Lung (tissue), 12 donors: ENCODE data around the gene ROR1. TPM values are rescaled to one million over a fixed set of nuclear protein-coding genes. Genes with fewer than 3 reads are reported as not detected.
A peak's percentile ranks its signal among the peaks of the same experiment; 100 is the strongest.

Experiments used
- ATAC-seq: fragments of 200-7000 bp; cut with Tn5 transposase; one replicate; pipeline ENCODE4 v1.9.1; 2020; ENCODE audit warnings: moderate number of reproducible peaks; ENCODE audit not compliant: insufficient read depth, low FRiP score
- DNase-seq, 3 donors: peaks; one replicate each; pipeline ENCODE4 v3.0.0-alpha.2; 2013 to 2017
- H3K27ac ChIP-seq, 2 donors: one replicate each; pipeline ENCODE4 v1.5.1; 2013; ENCODE audit warnings: mild to moderate bottlenecking in 2 of 2, moderate library complexity in 2 of 2, control low read depth in 1 of 2, inconsistent platforms in 1 of 2, low read depth in 1 of 2, low read length in 1 of 2
- H3K27me3 ChIP-seq, 3 donors: one replicate each; pipeline ENCODE4 v1.5.1; 2013; ENCODE audit warnings: low read length in 2 of 3; ENCODE audit not compliant: control insufficient read depth in 3 of 3, insufficient read depth in 3 of 3
- H3K36me3 ChIP-seq, 4 donors: one replicate each; pipeline ENCODE4 v1.5.1; 2013; ENCODE audit warnings: low read length in 4 of 4, mild to moderate bottlenecking in 1 of 4, moderate library complexity in 1 of 4; ENCODE audit not compliant: control insufficient read depth in 4 of 4, insufficient read depth in 4 of 4
- H3K4me1 ChIP-seq, 5 donors: one replicate each; pipeline ENCODE4 v1.5.1; 2013; ENCODE audit warnings: low read length in 5 of 5, mild to moderate bottlenecking in 2 of 5, moderate library complexity in 1 of 5; ENCODE audit not compliant: control insufficient read depth in 5 of 5, insufficient read depth in 5 of 5
- H3K4me3 ChIP-seq: one replicate; pipeline ENCODE4 v1.5.1; 2013; ENCODE audit warnings: mild to moderate bottlenecking, control low read depth, moderate library complexity
- H3K9ac ChIP-seq, 2 donors: one replicate each; pipeline ENCODE4 v1.5.1; 2013; ENCODE audit warnings: low read length in 2 of 2, control low read depth in 1 of 2; ENCODE audit not compliant: insufficient read depth in 1 of 2
- H3K9me3 ChIP-seq, 4 donors: one replicate each; pipeline ENCODE4 v1.5.1; 2013; ENCODE audit warnings: low read length in 3 of 4, mild to moderate bottlenecking in 1 of 4, moderate library complexity in 1 of 4; ENCODE audit not compliant: control insufficient read depth in 4 of 4, insufficient read depth in 3 of 4
- WGBS, 2 donors: extraction: QIAGEN DNeasy Blood & Tissue Kit; methylation state at CpG; one replicate each; pipeline ENCODE4 v1.1.7; 2013; 5-methylcytosine and 5-hydroxymethylcytosine counted together
- polyA plus RNA-seq, 2 donors: library from polyadenylated mRNA; stranded (reverse); fragments of 200-250 nt; gene quantifications; one replicate each; pipeline ENCODE4 v1.2.1, GENCODE V29; 2013
- total RNA-seq, 2 donors: library from RNA; depleted of rRNA in 1 of 2; stranded (reverse); fragments of >200 nt in 1 of 2; gene quantifications; one replicate each; pipeline ENCODE4 v1.2.1, GENCODE V29; 2014 to 2021
- TF ChIP-seq, protein P1 (sequence below): IDR thresholded peaks from 2 replicates; pipeline ENCODE4 v1.5.1; 2012; ENCODE audit warnings: mild to moderate bottlenecking; ENCODE audit errors: control extremely low read depth, extremely low read depth
- donor health status: control.
- donor health status: control.
- donor health status: Bipolar disorder and iron deficiency.
- donor health status: healthy.
- donor health status: DM: yes; HTN: yes; CAD: no.

Gene ROR1
- total and polyA plus RNA-seq, 4 donors, result 2.9 to 47.0 (median 14.0) TPM

DNA sequence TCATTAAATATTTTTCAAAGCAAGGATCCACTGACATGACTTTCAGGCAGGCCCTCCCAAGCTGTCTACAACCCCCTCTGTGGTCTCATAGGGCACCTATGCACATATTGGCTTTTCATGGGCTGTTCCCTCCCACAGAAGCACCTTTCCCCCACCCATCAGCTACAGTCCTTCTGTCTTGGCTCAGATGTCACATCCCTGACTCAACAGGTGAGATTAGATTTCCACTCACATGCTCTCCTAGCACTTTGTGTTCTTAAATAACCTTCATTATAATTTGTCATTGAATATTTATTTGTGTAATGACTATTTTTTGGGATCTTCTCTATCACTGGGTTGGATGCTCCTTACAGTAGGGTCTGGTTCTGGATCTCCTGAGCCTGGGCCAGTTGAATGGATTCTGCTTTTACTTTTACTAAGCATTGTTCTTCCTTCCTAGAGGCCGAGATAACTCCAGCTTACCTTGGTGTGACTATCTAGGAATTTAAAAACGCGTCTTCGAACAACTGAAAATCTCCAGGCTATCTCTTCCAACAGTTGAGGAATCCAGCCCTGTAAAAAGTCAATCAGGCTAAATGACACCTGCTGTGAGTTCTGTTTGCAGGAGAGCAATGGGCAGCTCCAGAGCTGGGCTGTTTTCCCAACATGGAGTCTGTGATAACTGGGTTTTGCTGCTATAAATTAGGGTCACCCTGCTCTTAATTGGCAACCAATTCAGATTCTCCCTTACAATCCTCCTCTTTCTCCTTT lies 16.2 kb downstream of the ROR1 start:
- Histone ChIP-seq H3K9me3 (no peaks in the 10 kb centered on the region), H3K4me1 (peaks cover 11 to 21% (median 19%) of the 10 kb centered on the region in 5 donors), H3K36me3 (peaks cover 0 to 19% (median 7%) of the 10 kb centered on the region in 4 donors), H3K4me3 (no peak overlapping the region), H3K27me3 (no peaks in the 10 kb centered on the region), H3K27ac (no peak overlapping the region), H3K9ac (no peak overlapping the region)
- TF ChIP-seq, protein P1, sequence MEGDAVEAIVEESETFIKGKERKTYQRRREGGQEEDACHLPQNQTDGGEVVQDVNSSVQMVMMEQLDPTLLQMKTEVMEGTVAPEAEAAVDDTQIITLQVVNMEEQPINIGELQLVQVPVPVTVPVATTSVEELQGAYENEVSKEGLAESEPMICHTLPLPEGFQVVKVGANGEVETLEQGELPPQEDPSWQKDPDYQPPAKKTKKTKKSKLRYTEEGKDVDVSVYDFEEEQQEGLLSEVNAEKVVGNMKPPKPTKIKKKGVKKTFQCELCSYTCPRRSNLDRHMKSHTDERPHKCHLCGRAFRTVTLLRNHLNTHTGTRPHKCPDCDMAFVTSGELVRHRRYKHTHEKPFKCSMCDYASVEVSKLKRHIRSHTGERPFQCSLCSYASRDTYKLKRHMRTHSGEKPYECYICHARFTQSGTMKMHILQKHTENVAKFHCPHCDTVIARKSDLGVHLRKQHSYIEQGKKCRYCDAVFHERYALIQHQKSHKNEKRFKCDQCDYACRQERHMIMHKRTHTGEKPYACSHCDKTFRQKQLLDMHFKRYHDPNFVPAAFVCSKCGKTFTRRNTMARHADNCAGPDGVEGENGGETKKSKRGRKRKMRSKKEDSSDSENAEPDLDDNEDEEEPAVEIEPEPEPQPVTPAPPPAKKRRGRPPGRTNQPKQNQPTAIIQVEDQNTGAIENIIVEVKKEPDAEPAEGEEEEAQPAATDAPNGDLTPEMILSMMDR, result no peak
- 80 to 94% methylated on average over 4 of the region's 4 CpGs for WGBS, 2 donors
- DNase-seq (no peak), ATAC-seq (no peak)

DNA sequence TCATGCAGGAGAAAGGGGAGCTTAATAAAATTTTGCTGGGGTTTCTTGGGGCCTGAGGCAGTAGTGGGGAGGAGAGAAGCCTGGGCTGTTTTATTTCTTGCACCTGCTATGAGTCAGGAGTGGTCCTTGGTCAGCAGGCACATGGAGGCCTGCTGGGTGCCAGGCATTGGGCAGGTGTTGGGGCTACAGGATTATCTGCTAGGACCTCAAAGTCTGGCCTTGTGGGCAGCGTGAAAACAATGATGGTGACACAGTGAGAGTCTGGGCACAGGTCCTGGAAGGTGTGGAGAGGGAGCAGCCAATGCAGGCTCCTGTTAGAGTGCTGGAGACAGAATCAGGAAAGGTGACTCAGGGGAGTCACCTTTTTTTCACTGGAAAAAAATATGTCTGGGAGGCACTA lies 17.2 kb downstream of the ROR1 start:
- TF ChIP-seq, protein P1, result no peak
- WGBS, 2 donors, result 68 to 75% methylated on average over 1 of the region's 1 CpG
- H3K36me3 ChIP-seq, result peaks cover 0 to 19% (median 7%) of the 10 kb centered on the region in 4 donors
- peaks cover 11 to 29% (median 19%) of the 10 kb centered on the region in 5 donors for H3K4me1 ChIP-seq
- no peak overlapping the region for H3K9ac ChIP-seq
- H3K27ac ChIP-seq, result no peak overlapping the region
- no peak overlapping the region for H3K4me3 ChIP-seq
- no peaks in the 10 kb centered on the region for H3K27me3 ChIP-seq
- DNase-seq, result no peak
- no peaks in the 10 kb centered on the region for H3K9me3 ChIP-seq
- no peak for ATAC-seq

DNA sequence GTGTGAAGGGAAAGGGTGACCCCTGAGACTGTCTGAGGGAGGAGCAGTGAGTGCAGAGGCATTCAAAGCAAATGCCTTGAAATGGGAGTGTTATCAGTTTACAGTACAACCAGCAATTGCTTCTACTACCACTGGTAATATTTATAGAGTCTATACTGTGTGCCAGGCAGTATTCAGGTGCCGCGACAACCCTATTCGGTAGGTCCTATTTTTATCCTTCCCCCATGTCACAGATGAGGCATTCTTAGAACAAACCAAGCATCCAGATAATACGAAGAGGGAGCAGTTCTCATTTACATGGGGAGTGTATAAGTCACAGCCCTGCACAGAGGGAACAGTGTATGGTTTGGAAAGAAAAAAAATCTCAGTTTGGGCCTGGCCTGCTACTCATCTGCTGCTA lies 18.3 kb downstream of the ROR1 start:
- no peak for DNase-seq
- H3K9me3 ChIP-seq, result no peaks in the 10 kb centered on the region
- TF ChIP-seq, protein P1, result no peak
- H3K27ac ChIP-seq, result peak overlapping the region in 1 of 2 donors; percentile 60
- H3K4me1 ChIP-seq, result peaks cover 11 to 30% (median 22%) of the 10 kb centered on the region in 5 donors
- H3K9ac ChIP-seq, result no peak overlapping the region
- 79 to 87% methylated on average over 4 of the region's 4 CpGs for WGBS, 2 donors
- ATAC-seq, result no peak
- H3K27me3 ChIP-seq, result no peaks in the 10 kb centered on the region
- no peak overlapping the region for H3K4me3 ChIP-seq
- peaks cover 0 to 19% (median 7%) of the 10 kb centered on the region in 4 donors for H3K36me3 ChIP-seq
